Endothelial cell of umbilical vein (primary cell): ENCODE measurements around the gene REP15. TPM values are rescaled to one million over a fixed set of nuclear protein-coding genes. Genes with fewer than 3 reads are reported as not detected.

Experiments
- BruUV-seq: library from RNA; stranded (reverse); fragments of 400-500 nt; replicated peaks from 2 replicates; lab custom pipeline; 2021; lab: Mats Ljungman, UMichigan
- CTCF ChIA-PET: fragments of 300-600, 350-600 bp; sonication (Branson Sonifier 250); formaldehyde crosslinking; loops from one replicate; lab custom pipeline; 2021; ENCODE audit warnings: antibody characterized with exemption, inconsistent platforms; lab: Charles Lee
- POLR2A ChIA-PET: fragments of 300-600, 350-600 bp; sonication (Branson Sonifier 250); formaldehyde crosslinking; loops from one replicate; lab custom pipeline; 2021; ENCODE audit warnings: antibody characterized with exemption, inconsistent platforms; lab: Charles Lee
- DNase-seq: peaks from one replicate; pipeline ENCODE4 v3.0.0-alpha.2; 2011; ENCODE audit warnings: low read depth, low spot score
- FAIRE-seq: peaks from 2 replicates; lab custom pipeline; 2011; peaks lifted over from hg19 to GRCh38; lab: Jason Lieb, UNC
- H2AFZ ChIP-seq: 2 replicates; pipeline ENCODE4 v1.6.0; 2012; ENCODE audit warnings: low read depth, low read length, control low read depth, inconsistent platforms
- H3K27ac ChIP-seq: 2 replicates; pipeline ENCODE4 v1.5.1; 2011; ENCODE audit warnings: low read depth, mild to moderate bottlenecking, control low read depth, low read length, moderate library complexity; ENCODE audit not compliant: insufficient read depth
- H3K27me3 ChIP-seq, 2 experiments: 2 replicates each; pipeline versions ENCODE4 v1.6.0 to v1.6.1; 2011; ENCODE audit warnings: low read length in 2 of 2, mixed read lengths in 1 of 2; ENCODE audit not compliant: control insufficient read depth in 2 of 2, insufficient read depth in 2 of 2
- H3K36me3 ChIP-seq, 2 experiments: 2 replicates in 1 of 2; 3 replicates in 1 of 2; pipeline ENCODE4 v1.5.1; 2011; ENCODE audit warnings: low read length in 2 of 2, mild to moderate bottlenecking in 1 of 2, moderate library complexity in 1 of 2; ENCODE audit not compliant: control insufficient read depth in 2 of 2, insufficient read depth in 2 of 2; ENCODE audit errors: extremely low read depth in 1 of 2
- H3K4me1 ChIP-seq: 3 replicates; pipeline ENCODE4 v1.5.1; 2011; ENCODE audit warnings: mild to moderate bottlenecking, low read length; ENCODE audit not compliant: control insufficient read depth, insufficient read depth; ENCODE audit errors: extremely low read depth
- H3K4me2 ChIP-seq: 2 replicates; pipeline ENCODE4 v1.6.1; 2011; ENCODE audit warnings: low read length, control low read depth, mixed read lengths; ENCODE audit not compliant: insufficient read depth
- H3K4me3 ChIP-seq, 3 experiments: fragments of 200-600 bp in 1 of 3; sonication (generic), shearing (Covaris generic) in 1 of 3; replicated peaks in 1 of 3; 2 replicates each; pipeline ENCODE4 v1.5.1; 2011 to 2016; ENCODE audit warnings: control low read depth in 3 of 3, low read length in 3 of 3, mild to moderate bottlenecking in 2 of 3, inconsistent platforms in 1 of 3, low read depth in 1 of 3, moderate library complexity in 1 of 3; ENCODE audit not compliant: insufficient read depth in 1 of 3
- H3K79me2 ChIP-seq: 2 replicates; pipeline ENCODE4 v1.6.0; 2012; ENCODE audit warnings: low read length, inconsistent platforms; ENCODE audit not compliant: control insufficient read depth, insufficient read depth
- H3K9ac ChIP-seq: replicated peaks from 2 replicates; pipeline ENCODE3; 2011; ENCODE audit warnings: low read length, control low read depth; ENCODE audit not compliant: insufficient read depth; ENCODE audit errors: extremely low read depth
- H3K9me1 ChIP-seq: replicated peaks from 3 replicates; pipeline ENCODE4 v1.6.0; 2011; ENCODE audit warnings: mild to moderate bottlenecking, low read length; ENCODE audit not compliant: control insufficient read depth, insufficient read depth; ENCODE audit errors: extremely low read depth
- H3K9me3 ChIP-seq: replicated peaks from 2 replicates; pipeline ENCODE4 v1.5.1; 2012; ENCODE audit warnings: low read length, inconsistent platforms; ENCODE audit not compliant: control insufficient read depth, insufficient read depth
- H4K20me1 ChIP-seq: replicated peaks from 2 replicates; pipeline ENCODE3; 2011; ENCODE audit warnings: mild to moderate bottlenecking, low read length; ENCODE audit not compliant: control insufficient read depth, insufficient read depth; ENCODE audit errors: extremely low read depth
- CTCF ChIP-seq, 2 donors: IDR thresholded peaks; 1 replicate in 1 of 2; 2 replicates in 1 of 2; pipeline ENCODE4 v1.5.1; 2011; ENCODE audit warnings: low read length in 2 of 2, mild to moderate bottlenecking in 2 of 2, moderate library complexity in 2 of 2, control low read depth in 1 of 2, inconsistent platforms in 1 of 2, low read depth in 1 of 2; ENCODE audit not compliant: insufficient read depth in 1 of 2; ENCODE audit errors: extremely low read depth in 1 of 2
- EZH2 ChIP-seq: IDR thresholded peaks from 2 replicates; pipeline ENCODE4 v1.6.1; 2012; ENCODE audit warnings: borderline replicate concordance, low read depth, mild to moderate bottlenecking, moderate library complexity, low read length, inconsistent platforms; ENCODE audit not compliant: severe bottlenecking
- FOS ChIP-seq: IDR thresholded peaks from 2 replicates; pipeline ENCODE4 v1.6.1; 2011; ENCODE audit warnings: mild to moderate bottlenecking, low read length, moderate library complexity, borderline replicate concordance; ENCODE audit not compliant: insufficient read depth
- GATA2 ChIP-seq: IDR thresholded peaks from 2 replicates; pipeline ENCODE4 v1.7.0; 2011; ENCODE audit warnings: low read depth, mild to moderate bottlenecking, moderate library complexity, mixed read lengths, low read length; ENCODE audit not compliant: insufficient read length, insufficient read depth
- JUN ChIP-seq: IDR thresholded peaks from 2 replicates; pipeline ENCODE4 v1.6.1; 2011; ENCODE audit warnings: borderline replicate concordance, low read depth; ENCODE audit not compliant: insufficient read length, insufficient read depth
- MYC ChIP-seq: IDR thresholded peaks from one replicate; pipeline ENCODE4 v1.6.1; 2011; ENCODE audit warnings: mild to moderate bottlenecking, low read depth, low read length
- POLR2A ChIP-seq: IDR thresholded peaks from 2 replicates; pipeline ENCODE4 v1.6.1; 2012; ENCODE audit warnings: low read depth, mild to moderate bottlenecking, control low read depth, low read length
- POLR2AphosphoS5 ChIP-seq: IDR thresholded peaks from 2 replicates; pipeline ENCODE4 v1.6.1; 2012; ENCODE audit warnings: low read depth, mild to moderate bottlenecking, control low read depth, low read length, moderate library complexity; ENCODE audit not compliant: insufficient read depth
- dilution Hi-C: fragments of 300-500 bp; cut with MboI; formaldehyde crosslinking; loops from one replicate; pipeline ENCODE4 v1.15.0; 2019; ENCODE audit warnings: low sequenced_read_pairs; ENCODE audit not compliant: extremely low pct_ligation_motif_present
- intact Hi-C: fragments of 100-400 bp; cut with micrococcal nuclease; formaldehyde crosslinking; loops from one replicate; pipeline ENCODE4 v1.10.0; 2022
- polyA plus RNA-seq, 4 experiments: library from polyadenylated mRNA; depleted of rRNA in 3 of 4; stranded (reverse) in 3 of 4; unstranded in 1 of 4; fragments of >200 nt; gene quantifications; 2 replicates each; pipeline versions ENCODE4 v1.2.1 to v1.2.3, GENCODE V29; 2011 to 2012; ENCODE audit warnings: missing spikeins in 1 of 4
- total RNA-seq: library from RNA; stranded (reverse); gene quantifications from 2 replicates; pipeline ENCODE4 v1.2.3, GENCODE V29; 2021
- TF ChIP-seq, protein P1 (sequence below): IDR thresholded peaks from 2 replicates; pipeline ENCODE4 v1.6.1; 2011; ENCODE audit not compliant: insufficient read depth, insufficient read length

Gene REP15
- total and polyA plus RNA-seq, 2 donors (not counting 3 experiments of a cell fraction or from before 2014, with no cell fraction given): 0.94 to 4.8 TPM

DNA sequence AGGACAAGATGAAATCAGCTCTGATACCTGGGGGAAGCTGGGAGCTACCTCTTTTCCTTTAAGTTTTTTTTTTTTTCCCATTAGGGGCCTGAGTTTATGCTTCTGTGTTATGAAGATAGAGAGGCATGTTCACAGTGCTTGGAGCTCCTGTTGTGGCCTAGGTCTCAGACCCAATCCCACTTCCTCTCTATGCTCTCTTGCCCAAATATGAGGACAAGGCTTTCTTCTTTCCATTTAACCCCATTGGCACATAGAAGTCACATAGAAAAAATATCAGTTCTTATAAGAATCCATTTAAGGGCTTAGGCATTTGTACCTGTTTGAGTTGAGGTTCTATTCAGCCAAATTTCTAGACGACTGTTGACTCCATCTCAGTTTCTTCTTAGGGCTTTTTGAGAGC is 27.0 kb downstream of the REP15 start:
- no peak for DNase-seq
- ChIA-PET CTCF (interaction anchor here (1.1 kb wide), 1 partner anchor 9 kb away, joined by 7 read pairs; no protein-coding TSS in a partner anchor), POLR2A (no interaction called here)
- Histone ChIP-seq H3K4me2 (no peak overlapping the region), H3K4me3 (no peak overlapping the region), H4K20me1 (no peaks in the 10 kb centered on the region), H3K36me3 (peaks cover 2 to 4% of the 10 kb centered on the region in 2 experiments), H3K4me1 (no peaks in the 10 kb centered on the region), H3K9ac (no peak overlapping the region), H3K27ac (no peak overlapping the region), H3K9me3 (no peaks in the 10 kb centered on the region), H2AFZ (no peak overlapping the region), H3K27me3 (no peaks in the 10 kb centered on the region), H3K9me1 (no peaks in the 10 kb centered on the region), H3K79me2 (peaks cover 4% of the 10 kb centered on the region)
- dilution Hi-C loops (no loop called here), intact Hi-C loops (no loop called here)
- no TSS peak for BruUV-seq
- TF ChIP-seq MYC (no peak), CTCF (IDR thresholded peaks at IDR 0.05; ENCODE audit: extremely low read depth in 1 of 2, insufficient read depth in 1 of 2, low read depth in 1 of 2, low read length in 2 of 2) (no peak), GATA2 (no peak), FOS (no peak), POLR2AphosphoS5 (no peak), EZH2 (no peak), JUN (no peak), POLR2A (no peak)
- TF ChIP-seq, protein P1, sequence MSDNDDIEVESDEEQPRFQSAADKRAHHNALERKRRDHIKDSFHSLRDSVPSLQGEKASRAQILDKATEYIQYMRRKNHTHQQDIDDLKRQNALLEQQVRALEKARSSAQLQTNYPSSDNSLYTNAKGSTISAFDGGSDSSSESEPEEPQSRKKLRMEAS: no peak
- no peak for FAIRE-seq
